ENCODE results near the gene WDR81. TPM values are rescaled to one million over a fixed set of nuclear protein-coding genes. Genes with fewer than 3 reads are reported as not detected.

WDR81 gene
- total RNA-seq, 2 experiments from 2014 or later: 19.1 to 24.4 TPM

DNA sequence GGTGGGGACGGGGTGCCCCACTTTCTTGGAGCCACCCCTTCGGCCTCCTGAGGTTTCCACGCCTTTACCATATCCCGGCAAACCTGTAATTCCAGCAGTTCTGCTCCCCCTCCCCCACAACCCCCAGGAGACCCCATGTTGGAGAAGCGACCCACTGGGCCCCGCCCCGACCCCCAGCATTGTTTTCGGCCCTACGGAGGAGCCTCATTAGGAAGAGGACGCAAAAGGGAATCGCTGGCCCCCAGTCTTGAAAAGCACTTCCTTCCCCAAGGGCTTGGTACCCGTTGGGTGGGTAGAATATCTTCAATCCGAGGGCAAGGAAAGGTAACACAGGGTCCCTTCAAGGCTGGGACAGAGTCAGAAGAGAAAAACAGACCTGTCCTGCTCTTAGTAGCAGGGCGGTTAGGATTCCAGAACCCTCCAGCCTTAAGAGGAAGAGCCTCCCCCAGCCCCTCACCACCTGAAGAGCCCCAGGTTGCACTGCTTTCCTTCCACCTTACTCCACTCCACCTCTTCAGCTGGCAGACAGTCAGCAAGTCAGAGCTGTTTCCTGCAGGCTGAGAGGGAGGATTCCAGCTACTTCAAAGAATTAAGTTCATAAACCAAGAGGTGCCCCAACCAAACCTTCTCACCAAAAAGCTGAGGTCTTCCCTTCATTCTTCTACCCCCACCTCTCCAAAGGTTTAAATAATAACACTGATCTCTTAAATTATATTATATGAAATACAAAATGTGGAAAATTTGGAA lies 13.5 kb upstream of the WDR81 start:
- intact Hi-C loops (cut with micrococcal nuclease; ENCODE audit: unreplicated experiment): loop anchor here (10.0 kb wide), 1 partner anchor 146 kb away; the partner anchor contains the start of gene PITPNA
- ChIA-PET POLR2A (no interaction called here), CTCF (ENCODE audit: unreplicated experiment) (no interaction called here)
- Histone ChIP-seq H3K9me2 (ENCODE audit: insufficient read depth, low read length) (no peaks in the 10 kb centered on the region), H3K4me2 (ENCODE audit: low read length) (no peak overlapping the region), H3K79me2 (ENCODE audit: insufficient read depth, low read depth, low read length) (no peaks in the 10 kb centered on the region), H3K4me1 (ENCODE audit: insufficient read depth, low read length, poor library complexity, severe bottlenecking) (peaks cover 10% of the 10 kb centered on the region), H2AFZ (ENCODE audit: low read length) (no peak overlapping the region), H3K36me3 (ENCODE audit: insufficient read depth, low read length) (no peaks in the 10 kb centered on the region), H3K9me3 (ENCODE audit: low read length) (no peaks in the 10 kb centered on the region), H3K27ac (ENCODE audit: low read depth, low read length, poor library complexity, severe bottlenecking) (no peak overlapping the region), H4K20me1 (ENCODE audit: insufficient read depth, low read length) (no peaks in the 10 kb centered on the region), H3K4me3 (ENCODE audit: low read depth, low read length, poor library complexity, severe bottlenecking) (no peak overlapping the region)
- BruUV-seq (replicated peaks): no TSS peak
- TF ChIP-seq, protein P1, sequence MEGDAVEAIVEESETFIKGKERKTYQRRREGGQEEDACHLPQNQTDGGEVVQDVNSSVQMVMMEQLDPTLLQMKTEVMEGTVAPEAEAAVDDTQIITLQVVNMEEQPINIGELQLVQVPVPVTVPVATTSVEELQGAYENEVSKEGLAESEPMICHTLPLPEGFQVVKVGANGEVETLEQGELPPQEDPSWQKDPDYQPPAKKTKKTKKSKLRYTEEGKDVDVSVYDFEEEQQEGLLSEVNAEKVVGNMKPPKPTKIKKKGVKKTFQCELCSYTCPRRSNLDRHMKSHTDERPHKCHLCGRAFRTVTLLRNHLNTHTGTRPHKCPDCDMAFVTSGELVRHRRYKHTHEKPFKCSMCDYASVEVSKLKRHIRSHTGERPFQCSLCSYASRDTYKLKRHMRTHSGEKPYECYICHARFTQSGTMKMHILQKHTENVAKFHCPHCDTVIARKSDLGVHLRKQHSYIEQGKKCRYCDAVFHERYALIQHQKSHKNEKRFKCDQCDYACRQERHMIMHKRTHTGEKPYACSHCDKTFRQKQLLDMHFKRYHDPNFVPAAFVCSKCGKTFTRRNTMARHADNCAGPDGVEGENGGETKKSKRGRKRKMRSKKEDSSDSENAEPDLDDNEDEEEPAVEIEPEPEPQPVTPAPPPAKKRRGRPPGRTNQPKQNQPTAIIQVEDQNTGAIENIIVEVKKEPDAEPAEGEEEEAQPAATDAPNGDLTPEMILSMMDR (conservative IDR thresholded peaks at IDR 0.05; ENCODE audit: low read length): no peak
- no peak for TF ChIP-seq EZH2phosphoT487 (IDR thresholded peaks at IDR 0.05; ENCODE audit: borderline replicate concordance, low read depth, low read length)
- no peak for DNase-seq (ENCODE audit: low spot score)

DNA sequence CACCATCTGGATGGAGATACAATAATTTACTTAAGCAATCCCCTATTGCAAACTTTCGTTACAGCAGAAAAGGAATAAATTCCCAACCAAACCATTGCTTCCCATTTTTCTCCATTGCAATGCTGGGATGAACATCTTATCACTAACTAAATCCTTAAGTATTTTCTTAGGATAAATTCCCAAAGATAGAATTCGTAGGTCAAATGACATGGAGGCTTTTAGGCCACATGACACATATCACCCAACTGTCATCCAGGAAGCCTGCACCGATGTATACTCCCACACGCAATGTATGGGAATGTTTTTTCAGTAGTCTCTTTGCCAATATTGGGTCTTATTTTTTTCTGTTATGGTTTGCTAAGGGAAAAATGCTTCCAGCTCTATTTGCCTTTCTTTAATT lies 12.7 kb upstream of the WDR81 start:
- ChIA-PET POLR2A (no interaction called here), CTCF (ENCODE audit: unreplicated experiment) (no interaction called here)
- intact Hi-C loops (cut with micrococcal nuclease; ENCODE audit: unreplicated experiment): loop anchor here (10.0 kb wide), 1 partner anchor 147 kb away; the partner anchor contains the start of gene PITPNA

More for the DNA sequence above, 12.7 kb upstream of the WDR81 start:
- Histone ChIP-seq H3K9me3 (ENCODE audit: low read length) (no peaks in the 10 kb centered on the region), H2AFZ (ENCODE audit: low read length) (no peak overlapping the region), H3K4me1 (ENCODE audit: insufficient read depth, low read length, poor library complexity, severe bottlenecking) (peaks cover 10% of the 10 kb centered on the region), H3K27ac (ENCODE audit: low read depth, low read length, poor library complexity, severe bottlenecking) (no peak overlapping the region), H3K36me3 (ENCODE audit: insufficient read depth, low read length) (no peaks in the 10 kb centered on the region), H3K4me3 (ENCODE audit: low read depth, low read length, poor library complexity, severe bottlenecking) (no peak overlapping the region), H4K20me1 (ENCODE audit: insufficient read depth, low read length) (no peaks in the 10 kb centered on the region), H3K79me2 (ENCODE audit: insufficient read depth, low read depth, low read length) (no peaks in the 10 kb centered on the region), H3K4me2 (ENCODE audit: low read length) (no peak overlapping the region), H3K9me2 (ENCODE audit: insufficient read depth, low read length) (no peaks in the 10 kb centered on the region)
- TF ChIP-seq, protein P1 (conservative IDR thresholded peaks at IDR 0.05; ENCODE audit: low read length): no peak
- no peak for TF ChIP-seq EZH2phosphoT487 (IDR thresholded peaks at IDR 0.05; ENCODE audit: borderline replicate concordance, low read depth, low read length)
- no TSS peak for BruUV-seq (replicated peaks)
- no peak for DNase-seq (ENCODE audit: low spot score)

All from OCI-LY7 (cell line).